CMK (cell line): ENCODE results near the gene VSTM5.
"Not testable (repeated sequence)": the region's sequence is repeated elsewhere in the genome, so short reads cannot be mapped to it uniquely, and the experiment has no call there.

Experiments
- DNase-seq: peaks from one replicate; pipeline ENCODE4 v3.0.0-alpha.2; 2010; ENCODE audit warnings: low read depth

Gene VSTM5, protein sequence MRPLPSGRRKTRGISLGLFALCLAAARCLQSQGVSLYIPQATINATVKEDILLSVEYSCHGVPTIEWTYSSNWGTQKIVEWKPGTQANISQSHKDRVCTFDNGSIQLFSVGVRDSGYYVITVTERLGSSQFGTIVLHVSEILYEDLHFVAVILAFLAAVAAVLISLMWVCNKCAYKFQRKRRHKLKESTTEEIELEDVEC

GRCh38 chr11:93850594-93851018 is at the start of gene VSTM5:
VSTM5 (minus strand) TSS chr11:93850618; CDS start chr11:93850502, 116 bp downstream.
- DNase-seq = no peak

GRCh38 chr11:93895106-93895862 is 44.9 kb upstream of the VSTM5 start:
- DNase-seq = peak; percentile 32

DNA sequence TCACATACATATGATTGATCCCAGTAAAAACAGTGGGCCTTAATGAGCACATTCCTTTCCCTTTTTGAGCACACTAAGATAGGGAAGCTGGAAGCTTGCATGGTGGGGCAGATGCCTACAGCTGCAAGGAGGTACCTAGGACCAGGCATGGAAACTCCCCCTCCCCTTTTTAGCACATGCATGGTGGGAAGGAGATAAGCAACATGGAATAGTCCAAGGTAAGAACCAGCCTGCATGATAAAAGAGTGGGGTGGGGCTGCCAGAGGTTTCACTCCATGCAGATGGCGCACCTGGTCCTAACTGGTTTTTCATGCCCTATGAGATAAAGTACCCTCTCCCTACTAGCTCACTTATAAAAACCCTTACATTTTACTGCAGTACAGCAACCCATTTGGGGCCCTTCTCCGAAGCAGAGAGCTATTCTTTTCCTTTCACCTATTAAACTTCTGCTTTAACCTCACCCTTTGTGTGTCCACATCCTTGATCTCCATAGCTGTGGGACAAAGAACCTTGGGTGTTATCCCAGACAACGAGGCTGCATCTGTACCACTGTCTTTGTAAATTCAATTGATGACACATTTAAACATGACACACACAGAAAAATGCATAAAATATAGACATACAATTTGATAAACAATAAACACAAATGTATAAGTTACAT is 40.1 kb upstream of the VSTM5 start:
- DNase-seq = no peak

DNA sequence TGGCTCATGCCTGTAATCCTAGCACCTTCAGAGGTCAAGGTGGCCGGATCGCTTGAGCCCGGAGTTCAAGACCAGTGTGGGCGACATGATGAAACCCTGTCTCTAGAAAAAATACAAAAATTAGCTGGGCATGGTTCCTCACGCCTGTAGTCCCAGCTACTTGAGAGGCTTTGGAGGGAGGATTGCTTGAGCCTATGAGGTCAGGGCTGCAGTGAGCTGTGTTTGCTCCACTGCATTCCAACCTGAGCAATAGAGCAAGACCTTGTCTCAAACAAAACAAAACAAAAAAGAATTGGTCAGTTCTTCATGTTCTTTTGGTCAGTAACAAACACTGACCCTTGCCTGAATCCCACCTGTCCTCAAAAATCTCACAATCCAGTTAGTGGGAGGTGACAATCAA is 36.7 kb upstream of the VSTM5 start:
- no peak for DNase-seq

GRCh38 chr11:93879114-93879513 is 28.7 kb upstream of the VSTM5 start:
- not testable (repeated sequence) for DNase-seq

DNA sequence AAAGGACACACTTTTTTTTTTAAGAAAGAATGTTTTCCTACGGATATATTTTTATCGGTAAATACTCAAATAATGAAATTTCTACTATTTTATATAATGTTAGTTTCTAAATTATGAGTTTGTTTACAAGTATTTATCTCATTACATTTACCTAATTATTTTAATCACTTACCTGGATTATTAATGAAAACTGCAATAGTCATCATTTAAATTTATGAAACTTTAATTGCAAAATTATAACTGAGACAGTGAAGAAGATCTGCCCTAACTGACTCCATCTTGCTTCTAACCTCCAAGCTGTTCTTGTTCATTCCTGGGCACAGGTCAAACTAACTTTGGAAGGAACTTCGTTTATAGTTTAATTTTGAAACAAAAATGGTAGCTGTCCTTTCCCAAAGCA is 25.2 kb upstream of the VSTM5 start:
- DNase-seq = no peak

DNA sequence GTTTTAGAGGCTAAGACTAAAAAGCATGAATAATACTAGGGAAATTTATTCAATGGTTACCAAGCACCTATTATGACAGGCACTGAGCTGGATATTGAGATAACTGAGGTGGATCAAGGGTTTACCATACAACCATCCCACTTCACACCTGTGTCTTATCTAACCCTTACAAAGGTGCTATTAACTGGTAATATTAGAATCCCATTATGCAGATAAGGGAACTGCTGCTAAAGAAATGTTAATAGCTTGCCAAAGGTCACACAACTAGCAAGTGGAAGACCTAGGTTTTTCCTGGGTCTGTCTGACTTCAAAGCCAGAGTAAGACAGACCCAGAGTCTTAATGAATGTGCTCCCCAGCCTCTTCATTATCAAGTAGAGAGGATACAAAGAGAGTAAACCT is 21.1 kb upstream of the VSTM5 start:
- DNase-seq = no peak

DNA sequence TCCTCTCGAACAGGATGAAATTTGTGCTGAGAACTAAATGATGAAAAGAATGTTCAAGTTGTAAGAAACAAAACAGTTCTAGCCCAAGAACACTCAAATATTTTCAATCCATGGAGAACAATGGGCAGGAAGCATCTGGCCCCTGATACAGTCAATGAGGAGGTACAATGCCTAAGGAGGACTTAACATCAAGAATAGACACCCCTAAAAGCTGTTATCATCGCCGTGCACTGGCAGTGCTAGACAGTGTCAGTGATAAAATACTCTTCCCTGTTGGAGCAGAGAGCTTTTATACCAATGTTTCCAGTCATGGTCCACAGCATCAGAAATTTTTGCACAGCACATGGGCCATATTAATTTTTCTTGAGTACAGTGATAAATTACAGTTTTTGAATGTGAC is 20.2 kb upstream of the VSTM5 start:
- peak; percentile 79 for DNase-seq

GRCh38 chr11:93869830-93870229 is 19.4 kb upstream of the VSTM5 start:
- peak; percentile 92 for DNase-seq

DNA sequence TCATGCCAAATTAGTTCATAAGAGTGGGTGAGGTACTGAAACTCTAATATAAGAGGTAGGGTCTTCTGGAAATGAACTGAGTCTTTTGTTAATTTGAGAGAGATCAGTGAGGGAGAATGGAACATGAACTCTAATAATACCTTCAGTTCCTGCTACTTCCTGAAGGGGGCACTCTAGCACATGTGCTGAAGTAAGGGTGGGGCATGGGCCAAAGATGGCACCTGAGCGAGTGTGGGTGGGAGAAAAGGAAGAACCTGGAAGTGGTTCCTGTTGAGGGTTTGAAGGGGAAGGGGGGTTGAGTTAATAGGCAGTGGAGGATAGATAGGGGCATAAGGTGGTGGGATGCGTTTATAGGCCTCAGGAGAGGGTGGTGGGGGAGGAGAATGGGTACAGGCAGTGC is 18.0 kb upstream of the VSTM5 start:
- DNase-seq = peak; percentile 56

- DNase-seq = peak; percentile 74
These were observed 11.4 kb upstream of the VSTM5 start for GRCh38 chr11:93861808-93862207.

DNA sequence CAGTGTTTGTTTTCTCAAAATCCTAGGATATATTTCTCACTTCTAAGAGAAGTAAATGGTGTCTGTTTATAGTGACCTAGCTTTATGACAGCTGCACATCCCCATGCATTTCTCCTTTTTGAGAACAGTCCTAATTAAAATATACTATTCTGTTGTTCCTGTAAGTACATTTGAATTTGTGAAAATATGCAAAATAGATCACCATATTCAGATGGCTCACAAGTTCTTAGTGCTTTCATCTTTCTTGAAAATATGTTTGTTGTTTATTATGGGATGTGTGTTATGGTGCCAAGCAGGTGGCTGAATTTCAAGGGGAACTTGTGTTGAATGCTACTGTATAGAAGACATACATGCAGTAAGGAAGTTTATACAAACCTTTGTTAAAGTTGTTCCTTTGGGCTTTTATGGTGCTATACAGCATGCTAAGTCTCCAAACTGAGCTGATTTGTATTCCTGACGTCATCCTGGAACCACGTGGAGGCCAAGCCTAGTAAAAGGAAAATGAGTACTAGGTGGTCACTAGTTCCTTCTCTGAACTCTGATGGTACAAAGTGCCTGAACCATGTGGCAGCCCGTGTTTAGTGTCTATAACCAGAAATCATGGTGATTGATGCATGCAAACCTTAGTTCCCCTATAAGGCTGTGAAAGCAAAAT is 7.8 kb upstream of the VSTM5 start:
- DNase-seq = no peak

GRCh38 chr11:93857413-93858120 is 7.1 kb upstream of the VSTM5 start:
- DNase-seq = no peak

DNA sequence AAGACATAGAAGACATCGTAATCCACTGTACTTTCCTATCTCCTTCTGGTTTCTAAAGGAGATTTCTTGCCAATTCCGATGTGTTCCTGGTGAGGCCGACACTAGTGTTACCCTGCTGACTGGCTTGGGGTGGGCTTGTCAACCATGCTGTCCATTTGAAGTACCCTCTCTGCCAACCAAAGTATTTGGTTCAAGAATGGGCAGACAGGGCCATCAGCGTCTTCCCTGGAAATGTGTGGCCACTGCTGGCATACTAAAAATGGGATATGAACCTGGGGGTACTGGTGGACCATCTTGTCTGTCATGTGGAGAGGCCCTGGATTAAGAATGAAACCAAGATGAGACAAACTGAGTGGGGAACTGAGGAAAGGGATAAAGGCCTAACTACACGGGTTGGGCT is 1.8 kb upstream of the VSTM5 start:
- DNase-seq = no peak

DNA sequence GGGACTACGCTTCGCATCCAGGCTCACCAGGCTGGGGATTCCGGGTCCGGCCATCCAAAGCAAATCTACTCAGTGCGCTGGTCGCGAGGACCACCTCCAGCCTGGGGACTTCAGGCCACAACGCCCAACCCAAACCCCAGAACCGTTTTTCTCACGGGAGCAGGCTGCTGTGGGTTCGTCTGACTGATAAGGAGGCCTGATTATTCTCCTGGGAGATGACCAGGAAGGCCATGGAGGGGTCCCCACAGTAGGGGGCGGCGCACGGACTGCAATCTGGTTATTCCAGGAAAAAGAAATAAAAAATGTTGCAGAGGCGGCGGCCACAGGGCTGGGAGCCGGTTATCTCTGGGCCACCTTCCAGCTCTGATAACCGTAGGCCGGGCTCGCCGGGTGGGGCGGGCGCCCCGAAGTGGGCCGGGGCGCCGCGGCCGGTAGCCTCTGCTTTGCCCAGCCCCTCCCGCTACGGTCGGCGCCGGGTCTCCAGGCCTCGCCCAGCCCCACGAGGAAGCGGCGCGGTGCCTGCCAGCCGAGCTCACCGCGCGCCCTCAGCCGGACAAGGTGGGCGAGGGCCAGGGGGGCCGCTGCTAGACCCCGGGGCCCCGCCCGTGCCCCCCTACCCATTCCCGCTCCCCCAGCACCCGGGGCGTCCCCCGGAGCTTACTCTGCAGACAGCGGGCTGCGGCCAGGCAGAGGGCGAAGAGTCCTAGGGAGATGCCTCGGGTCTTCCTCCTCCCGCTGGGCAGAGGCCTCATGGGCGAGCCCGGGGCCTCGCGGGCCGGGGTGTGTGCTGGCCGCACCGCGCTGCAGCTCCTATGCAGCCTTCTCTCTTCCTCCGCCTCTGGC is 446 bp downstream of the VSTM5 start:
- peak; percentile 62 for DNase-seq

DNA sequence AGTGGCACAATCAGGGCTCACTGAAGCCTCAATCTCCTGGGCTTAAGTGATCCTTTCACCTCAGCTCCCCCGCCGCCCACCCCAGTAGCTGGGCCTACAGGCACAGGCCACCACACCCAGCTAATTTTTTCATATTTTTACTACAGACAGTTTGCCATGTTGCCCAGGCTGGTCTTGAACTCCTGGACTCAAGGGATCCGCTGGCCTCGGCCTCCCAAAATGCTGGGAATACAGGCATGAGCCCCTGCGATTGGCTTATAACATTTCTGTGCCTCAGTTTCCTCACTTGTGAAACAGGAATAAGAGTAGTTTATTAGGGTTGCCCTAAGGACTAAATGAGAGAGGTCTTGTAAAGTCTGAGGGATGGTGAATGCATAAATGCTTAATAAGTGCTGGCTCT is 1.2 kb downstream of the VSTM5 start:
- DNase-seq = no peak

DNA sequence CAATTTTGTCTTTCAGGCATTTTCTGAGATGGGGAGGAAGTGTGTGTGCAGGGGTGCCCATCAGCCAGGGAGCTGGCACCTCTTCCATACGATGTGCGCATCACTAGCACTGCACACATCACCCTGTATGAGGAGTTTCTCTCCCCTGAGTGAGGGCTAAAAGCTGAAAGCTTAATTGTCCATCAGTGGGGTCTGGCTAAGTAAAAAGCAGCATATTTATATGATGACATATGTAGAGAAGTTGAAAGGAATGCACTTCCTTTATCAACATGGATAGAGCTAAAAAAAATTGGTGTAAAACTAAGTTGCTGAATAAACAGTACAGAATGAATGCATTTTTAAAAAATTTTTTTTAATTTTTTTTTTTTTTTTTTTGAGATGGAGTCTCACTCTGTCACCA is 4.0 kb downstream of the VSTM5 start:
- no peak for DNase-seq

DNA sequence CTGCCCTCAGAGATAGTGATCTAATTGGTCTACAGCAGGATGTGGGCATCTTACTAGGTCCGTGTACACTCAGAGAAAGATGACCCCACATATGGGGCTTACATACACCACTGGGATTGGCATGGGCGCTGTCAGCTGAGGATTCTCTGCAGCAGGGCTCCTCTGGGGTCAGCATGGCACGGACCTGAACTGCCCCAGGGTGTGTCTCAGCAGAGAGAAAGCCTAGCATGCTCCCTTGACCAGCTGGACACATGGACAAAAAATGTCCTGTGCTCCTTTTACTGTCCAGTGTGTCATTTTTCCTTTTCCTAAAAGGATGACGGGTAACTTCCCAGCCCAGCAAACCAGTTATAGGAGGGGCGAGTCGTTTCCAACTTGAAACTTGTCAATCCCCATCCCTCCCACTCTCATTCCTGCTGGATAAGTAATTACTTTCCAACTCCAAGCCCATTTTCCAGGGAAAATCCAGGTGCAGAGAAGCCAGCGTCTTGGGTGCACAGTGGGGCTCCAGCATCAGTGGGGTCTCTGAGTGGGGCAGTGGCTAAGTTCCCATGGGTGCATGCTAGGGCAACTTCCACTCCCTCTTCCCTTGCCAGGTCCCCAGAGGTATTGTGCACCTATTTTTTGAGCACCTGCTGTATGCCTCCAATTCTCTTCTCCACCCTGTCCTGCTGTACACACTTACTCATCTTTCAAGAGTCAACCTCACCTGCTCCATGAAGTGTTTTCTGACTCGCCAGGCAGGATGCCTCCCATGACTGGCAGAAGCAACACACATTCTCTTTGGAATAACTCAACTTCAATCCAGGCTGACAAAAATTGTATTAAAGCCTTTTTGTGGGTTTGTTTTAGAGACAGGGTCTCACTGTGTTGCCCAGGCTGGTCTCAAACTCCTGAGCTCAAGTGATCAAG is 5.0 kb downstream of the VSTM5 start:
- no peak for DNase-seq

DNA sequence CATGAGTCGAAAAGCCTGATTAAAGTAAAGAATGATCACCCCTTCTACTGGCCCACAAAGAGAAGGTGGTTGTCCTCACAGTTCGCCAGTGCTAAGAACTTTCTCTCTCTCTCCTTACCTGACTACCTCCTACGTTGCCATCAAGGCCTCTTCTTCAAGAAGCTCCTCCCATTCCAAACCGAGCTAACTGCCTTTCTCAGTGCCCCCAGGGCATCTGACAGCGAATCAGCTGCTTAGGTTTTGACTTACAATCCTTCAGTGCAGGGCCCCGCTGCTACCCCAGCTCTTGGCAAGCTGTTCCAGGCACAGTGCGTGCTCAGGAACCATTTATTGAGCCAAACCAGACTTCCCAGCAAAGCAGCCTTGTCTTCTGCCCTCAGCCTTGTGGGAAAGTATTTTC is 5.8 kb downstream of the VSTM5 start:
- no peak for DNase-seq

- no peak for DNase-seq
These were observed 6.5 kb downstream of the VSTM5 start for GRCh38 chr11:93843906-93844305.
